Neural crest cell (in vitro differentiated cells): Measurements from ENCODE around the gene MRPS6. TPM values are rescaled to one million over a fixed set of nuclear protein-coding genes. Genes with fewer than 3 reads are reported as not detected.

Experiments used
- DNase-seq: peaks from one replicate; pipeline ENCODE4 v3.0.0; 2021; ENCODE audit warnings: low read depth, mixed read lengths, low spot score
- H3K27ac Mint-ChIP-seq: one replicate; pipeline ENCODE4 v1.8.0; 2021; ENCODE audit warnings: mild to moderate bottlenecking, mixed read lengths; ENCODE audit not compliant: unreplicated experiment
- H3K27me3 Mint-ChIP-seq: 2 replicates; pipeline ENCODE4 v1.8.0; 2021; ENCODE audit warnings: low read depth, mild to moderate bottlenecking, mixed read lengths
- H3K36me3 Mint-ChIP-seq: 2 replicates; pipeline ENCODE4 v1.8.0; 2021; ENCODE audit warnings: low read depth, mild to moderate bottlenecking, mixed read lengths
- H3K4me1 Mint-ChIP-seq: 2 replicates; pipeline ENCODE4 v1.8.0; 2021; ENCODE audit warnings: mixed read lengths
- H3K4me3 Mint-ChIP-seq: one replicate; pipeline ENCODE4 v1.8.0; 2021; ENCODE audit warnings: mild to moderate bottlenecking, mixed read lengths
- H3K9me3 Mint-ChIP-seq: 2 replicates; pipeline ENCODE4 v1.8.0; 2021; ENCODE audit warnings: mixed read lengths
- total RNA-seq: library from RNA; stranded (reverse); gene quantifications from 2 replicates; pipeline ENCODE4 v1.2.1, GENCODE V29; 2021
- TF ChIP-seq, protein P1 (sequence below): fragments of 200-600 bp; sonication (generic); conservative IDR thresholded peaks from 2 replicates; pipeline ENCODE4 v1.5.0; 2021; ENCODE audit warnings: antibody characterized with exemption, mild to moderate bottlenecking

The MRPS6 gene
- total RNA-seq, 1 donor from 2014 or later: 94.1 TPM

- TF ChIP-seq, protein P1, sequence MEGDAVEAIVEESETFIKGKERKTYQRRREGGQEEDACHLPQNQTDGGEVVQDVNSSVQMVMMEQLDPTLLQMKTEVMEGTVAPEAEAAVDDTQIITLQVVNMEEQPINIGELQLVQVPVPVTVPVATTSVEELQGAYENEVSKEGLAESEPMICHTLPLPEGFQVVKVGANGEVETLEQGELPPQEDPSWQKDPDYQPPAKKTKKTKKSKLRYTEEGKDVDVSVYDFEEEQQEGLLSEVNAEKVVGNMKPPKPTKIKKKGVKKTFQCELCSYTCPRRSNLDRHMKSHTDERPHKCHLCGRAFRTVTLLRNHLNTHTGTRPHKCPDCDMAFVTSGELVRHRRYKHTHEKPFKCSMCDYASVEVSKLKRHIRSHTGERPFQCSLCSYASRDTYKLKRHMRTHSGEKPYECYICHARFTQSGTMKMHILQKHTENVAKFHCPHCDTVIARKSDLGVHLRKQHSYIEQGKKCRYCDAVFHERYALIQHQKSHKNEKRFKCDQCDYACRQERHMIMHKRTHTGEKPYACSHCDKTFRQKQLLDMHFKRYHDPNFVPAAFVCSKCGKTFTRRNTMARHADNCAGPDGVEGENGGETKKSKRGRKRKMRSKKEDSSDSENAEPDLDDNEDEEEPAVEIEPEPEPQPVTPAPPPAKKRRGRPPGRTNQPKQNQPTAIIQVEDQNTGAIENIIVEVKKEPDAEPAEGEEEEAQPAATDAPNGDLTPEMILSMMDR: no peak
- Mint-ChIP-seq H3K4me1 (peaks cover 50% of the 10 kb centered on the region), H3K9me3 (peaks cover 11% of the 10 kb centered on the region), H3K4me3 (no peak overlapping the region), H3K27ac (no peak overlapping the region), H3K27me3 (no peaks in the 10 kb centered on the region), H3K36me3 (peaks cover 24% of the 10 kb centered on the region)
- DNase-seq: no peak
These were observed 40.5 kb downstream of the MRPS6 start for GRCh38 chr21:34113842-34114241.

GRCh38 chr21:34115160-34115559, 41.8 kb downstream of the MRPS6 start:
- H3K4me1 Mint-ChIP-seq: peaks cover 46% of the 10 kb centered on the region
- no peak overlapping the region for H3K4me3 Mint-ChIP-seq
- H3K36me3 Mint-ChIP-seq: peaks cover 24% of the 10 kb centered on the region
- TF ChIP-seq, protein P1: no peak
- H3K27me3 Mint-ChIP-seq: no peaks in the 10 kb centered on the region
- no peak overlapping the region for H3K27ac Mint-ChIP-seq
- H3K9me3 Mint-ChIP-seq: peaks cover 11% of the 10 kb centered on the region
- no peak for DNase-seq

DNA sequence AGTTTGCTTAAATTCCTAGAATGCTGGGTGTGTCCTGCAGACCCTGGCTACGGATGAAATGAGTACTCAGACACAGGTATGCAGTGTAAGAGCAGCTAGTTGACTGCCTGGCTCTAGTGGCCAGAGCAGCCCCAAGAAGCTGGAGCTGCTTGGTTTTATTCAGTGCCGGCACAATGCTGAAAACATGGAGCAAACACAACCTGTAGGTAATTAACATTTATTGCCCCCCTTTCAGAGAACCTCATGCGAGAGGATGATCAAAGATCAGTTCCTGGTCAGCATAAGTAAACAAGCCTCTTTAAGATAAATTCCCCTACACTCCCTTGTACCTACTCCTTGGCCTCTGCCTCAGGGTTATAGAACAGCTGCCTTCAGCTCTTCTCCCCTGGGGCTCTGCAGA, 43.2 kb downstream of the MRPS6 start:
- H3K4me3 Mint-ChIP-seq: no peak overlapping the region

DNA sequence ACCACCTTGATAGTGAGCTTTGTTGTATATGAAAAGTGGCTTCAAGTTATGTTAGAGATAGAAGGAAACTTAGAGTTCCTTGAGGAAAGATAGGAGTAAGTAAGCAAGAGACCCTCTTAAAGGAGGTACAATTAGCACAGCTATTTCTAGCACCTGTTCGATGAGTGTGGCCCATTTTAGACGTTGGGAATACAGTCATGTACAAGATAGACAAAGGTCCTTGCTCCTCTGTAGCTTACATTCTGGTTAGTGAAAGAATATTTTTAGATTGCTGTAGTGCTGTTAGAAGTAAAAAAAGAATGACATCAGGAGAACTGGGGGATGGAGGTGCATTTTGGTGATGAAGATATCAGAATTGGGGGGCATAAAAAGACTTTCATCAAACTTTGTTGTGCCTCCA, 47.5 kb downstream of the MRPS6 start:
- DNase-seq: no peak
- Mint-ChIP-seq H3K4me3 (no peak overlapping the region), H3K27me3 (no peaks in the 10 kb centered on the region), H3K27ac (no peak overlapping the region), H3K4me1 (peaks cover 10% of the 10 kb centered on the region), H3K9me3 (peaks cover 15% of the 10 kb centered on the region), H3K36me3 (peaks cover 29% of the 10 kb centered on the region)
- TF ChIP-seq, protein P1: no peak

More for the DNA sequence above, 43.2 kb downstream of the MRPS6 start:
- Mint-ChIP-seq H3K36me3 (peaks cover 25% of the 10 kb centered on the region), H3K27ac (no peak overlapping the region), H3K9me3 (peaks cover 13% of the 10 kb centered on the region), H3K27me3 (no peaks in the 10 kb centered on the region), H3K4me1 (peaks cover 37% of the 10 kb centered on the region)
- DNase-seq: no peak
- TF ChIP-seq, protein P1: no peak

GRCh38 chr21:34122047-34122446, 48.7 kb downstream of the MRPS6 start:
- no peak for DNase-seq
- Mint-ChIP-seq H3K9me3 (peaks cover 11% of the 10 kb centered on the region), H3K36me3 (peaks cover 23% of the 10 kb centered on the region), H3K27ac (no peak overlapping the region), H3K4me3 (no peak overlapping the region), H3K4me1 (peaks cover 14% of the 10 kb centered on the region), H3K27me3 (no peaks in the 10 kb centered on the region)
- TF ChIP-seq, protein P1: no peak

GRCh38 chr21:34123609-34124008, 50.2 kb downstream of the MRPS6 start:
- TF ChIP-seq, protein P1: no peak

More at GRCh38 chr21:34123609-34124008, 50.2 kb downstream of the MRPS6 start:
- Mint-ChIP-seq H3K4me1 (peaks cover 18% of the 10 kb centered on the region), H3K36me3 (peaks cover 19% of the 10 kb centered on the region), H3K9me3 (peaks cover 8% of the 10 kb centered on the region), H3K4me3 (no peak overlapping the region), H3K27ac (no peak overlapping the region), H3K27me3 (no peaks in the 10 kb centered on the region)
- no peak for DNase-seq
